GM18858 (cell line): ENCODE measurements around the gene NET1.
"Not testable (repeated sequence)": the region's sequence is repeated elsewhere in the genome, so short reads cannot be mapped to it uniquely, and the experiment has no call there.

Source experiments
- ATAC-seq: cut with Tn5 transposase; IDR thresholded peaks from one replicate; pipeline ENCODE4 v1.9.1; 2021; ENCODE audit not compliant: unreplicated experiment

Gene NET1

DNA sequence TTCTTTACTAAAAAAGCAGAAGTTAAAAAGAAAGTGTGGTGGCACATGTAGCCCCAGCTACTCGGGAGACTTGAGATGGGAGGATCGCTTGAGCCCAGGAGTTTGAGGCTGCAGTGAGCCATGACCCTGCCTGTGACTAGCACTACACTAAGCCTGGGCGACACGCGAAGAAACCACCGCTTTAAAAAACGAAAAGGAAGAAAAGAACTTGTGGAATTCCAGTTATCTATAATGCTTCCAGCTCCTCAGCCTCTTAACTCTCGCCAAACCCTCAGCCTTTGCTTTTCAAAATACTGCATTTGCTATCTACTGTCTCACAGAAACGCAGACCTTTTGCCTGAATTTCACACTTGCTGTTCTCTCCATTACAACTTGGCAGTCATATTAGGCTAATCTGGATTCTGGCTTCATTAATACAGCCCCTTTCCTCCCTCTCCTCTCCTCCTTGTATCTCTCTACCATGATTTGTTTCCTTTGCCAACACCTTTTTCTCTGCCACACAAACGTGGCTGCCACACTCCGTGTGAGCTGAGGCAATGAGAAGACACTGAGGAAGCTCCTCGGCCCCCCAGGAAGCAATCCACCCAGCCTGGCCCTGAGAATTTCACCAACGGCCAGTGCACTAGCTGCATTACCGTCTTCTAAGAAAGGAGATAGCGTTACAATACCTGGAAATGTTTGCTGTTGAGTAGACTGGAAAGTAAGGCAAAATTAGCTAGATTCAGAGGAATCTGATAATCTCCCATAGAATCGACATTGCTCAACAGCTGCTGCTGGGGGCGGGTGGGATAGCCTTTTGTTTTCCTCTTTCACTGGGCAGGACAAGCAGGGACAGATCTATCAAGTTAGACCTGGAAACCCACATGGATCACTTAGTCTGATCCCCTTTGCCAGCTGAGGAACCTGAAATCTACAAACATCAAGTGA, 49.8 kb downstream of the NET1 start:
- no peak for ATAC-seq

DNA sequence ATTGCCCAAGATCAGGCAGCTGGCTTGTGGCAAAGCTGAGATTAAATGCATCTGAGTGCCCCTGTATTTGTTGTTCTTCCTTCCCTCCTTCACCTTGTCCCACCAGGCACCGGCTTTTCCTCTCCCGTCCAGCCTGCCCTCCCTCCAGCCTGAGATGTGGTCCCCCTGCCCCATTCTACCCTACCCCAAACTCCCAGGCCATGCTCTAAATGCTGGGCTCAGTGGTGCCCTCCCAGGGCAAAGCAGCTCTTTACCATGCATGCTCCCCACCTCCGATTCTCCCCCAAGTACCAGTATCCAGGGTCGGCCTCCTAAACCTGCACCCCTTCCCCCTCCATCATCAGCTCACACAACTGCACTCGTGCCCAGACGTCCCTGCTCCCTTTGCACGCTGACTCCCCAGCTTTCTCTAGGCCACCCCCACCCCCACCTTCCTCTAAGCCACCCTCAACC, 50.5 kb downstream of the NET1 start:
- ATAC-seq: no peak

DNA sequence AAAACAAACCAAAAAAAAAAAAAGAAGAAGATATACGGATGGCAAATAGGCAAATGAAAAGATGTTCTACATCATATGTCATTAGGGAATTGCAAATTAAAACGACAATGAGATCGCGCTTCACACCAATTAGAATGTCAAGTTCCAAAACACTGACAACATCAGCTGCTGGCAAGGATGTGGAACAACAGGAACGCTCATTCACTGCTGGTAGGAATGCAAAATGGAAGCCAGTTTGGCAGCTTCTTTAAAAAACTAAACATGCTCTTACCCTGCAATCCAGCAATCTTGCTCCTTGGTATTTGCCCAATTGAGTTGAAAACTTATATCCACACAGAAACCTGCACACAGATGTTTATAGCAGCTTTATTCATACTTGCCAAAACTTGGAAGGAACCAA, 52.2 kb downstream of the NET1 start:
- no peak for ATAC-seq

DNA sequence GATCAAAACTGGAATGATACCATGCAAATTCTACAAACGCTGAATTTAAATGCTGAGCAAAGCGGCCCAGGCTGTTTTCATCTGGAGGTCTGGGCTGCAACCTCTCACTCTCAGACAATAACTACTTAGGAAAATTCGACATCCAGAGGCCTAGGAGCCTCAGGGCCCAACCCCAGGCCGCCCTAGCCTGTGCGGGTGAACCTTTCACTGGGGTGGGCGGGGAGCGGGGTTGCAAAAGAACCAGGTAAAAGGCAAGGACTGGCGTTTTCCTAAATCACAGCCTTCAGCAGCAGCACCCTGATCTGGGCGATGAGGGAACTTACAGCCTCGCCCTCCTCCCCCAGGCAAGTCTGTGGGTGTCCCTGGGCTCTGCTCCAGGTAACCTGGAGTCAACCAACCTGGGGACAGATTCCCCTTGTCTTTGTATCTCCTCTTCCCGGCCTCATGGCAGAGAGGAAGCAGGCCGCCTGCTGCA, 53.7 kb downstream of the NET1 start:
- no peak for ATAC-seq

DNA sequence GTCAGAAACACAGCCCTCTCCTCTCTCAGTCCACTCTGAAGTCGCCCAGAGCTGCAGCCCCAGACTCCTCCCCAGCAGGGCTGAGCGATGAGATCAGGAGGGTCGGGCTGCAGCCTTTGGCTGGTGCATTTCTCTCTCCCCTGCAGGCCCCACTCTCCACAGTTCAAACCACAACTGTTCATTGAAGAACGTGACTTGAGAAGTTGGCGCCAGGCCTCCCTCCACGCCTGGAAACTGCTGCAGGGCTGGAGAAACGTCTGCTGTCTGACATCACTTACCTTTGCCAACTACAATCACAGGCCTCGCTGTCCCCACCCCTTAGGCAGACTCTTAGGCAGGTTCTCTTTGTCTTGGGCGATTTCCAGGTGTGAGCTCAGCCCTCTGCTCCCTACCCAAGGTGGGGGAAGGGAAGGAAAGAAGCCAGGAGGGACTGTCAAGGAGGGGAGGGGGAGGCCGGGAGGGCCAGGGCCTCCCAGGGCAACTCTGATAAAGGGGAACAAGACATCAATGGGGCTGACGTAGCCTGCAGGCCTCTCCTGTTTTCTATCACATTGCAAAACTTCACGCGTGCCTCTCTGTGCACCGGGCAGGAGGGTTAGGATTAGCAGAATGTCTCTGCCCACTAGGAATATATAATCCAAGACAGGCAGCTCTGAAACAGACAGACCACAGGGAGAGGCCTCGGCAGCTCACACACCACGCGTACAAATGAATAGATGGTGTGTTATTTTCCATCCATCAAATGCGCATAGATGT, 54.3 kb downstream of the NET1 start:
- no peak for ATAC-seq

DNA sequence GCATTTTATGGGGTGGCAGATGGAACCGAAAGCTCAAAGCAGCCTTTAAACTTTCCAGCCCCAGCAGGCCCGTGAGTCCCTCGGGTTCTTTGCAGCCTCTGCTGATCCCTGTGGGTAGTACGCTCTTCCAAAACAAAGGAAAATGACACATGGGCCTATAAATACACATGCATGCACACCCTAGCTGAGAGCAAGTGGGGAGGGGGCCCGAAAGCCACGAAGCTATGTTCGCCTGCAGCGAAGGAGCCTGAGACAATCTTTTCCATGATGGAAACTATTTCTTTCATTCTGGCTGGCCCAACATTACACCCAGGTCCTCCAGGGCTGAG, 54.8 kb downstream of the NET1 start:
- no peak for ATAC-seq

DNA sequence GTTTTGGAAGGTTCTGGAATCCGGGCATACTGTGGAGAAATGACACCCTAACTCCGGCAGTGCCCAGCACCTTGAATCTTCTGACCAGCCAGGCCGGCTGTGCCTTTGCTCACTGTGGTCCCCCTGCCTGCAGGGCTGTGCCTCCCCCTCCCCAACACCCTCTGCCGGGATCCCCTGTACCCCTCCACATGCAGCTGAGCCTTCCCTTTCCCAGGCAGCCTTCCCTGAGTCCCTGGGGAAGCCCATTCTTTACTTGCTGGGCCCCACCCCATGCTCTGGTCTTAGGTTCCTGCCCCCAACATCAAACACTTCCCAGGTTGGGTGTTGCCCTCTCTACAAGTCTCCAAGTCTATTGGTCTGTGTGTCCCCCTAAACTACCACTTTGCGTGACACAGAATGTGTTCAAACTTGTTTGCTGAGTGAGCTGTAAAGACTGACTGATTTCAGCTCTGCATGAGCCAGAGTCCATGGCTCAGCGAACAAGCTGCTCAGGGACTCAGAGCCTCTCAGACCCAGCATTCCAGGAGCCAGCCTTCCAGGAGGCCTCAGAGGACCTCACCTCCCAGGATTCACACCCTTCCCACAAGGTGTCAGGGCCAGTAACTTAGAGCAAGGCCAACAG, 55.4 kb downstream of the NET1 start:
- no peak for ATAC-seq

DNA sequence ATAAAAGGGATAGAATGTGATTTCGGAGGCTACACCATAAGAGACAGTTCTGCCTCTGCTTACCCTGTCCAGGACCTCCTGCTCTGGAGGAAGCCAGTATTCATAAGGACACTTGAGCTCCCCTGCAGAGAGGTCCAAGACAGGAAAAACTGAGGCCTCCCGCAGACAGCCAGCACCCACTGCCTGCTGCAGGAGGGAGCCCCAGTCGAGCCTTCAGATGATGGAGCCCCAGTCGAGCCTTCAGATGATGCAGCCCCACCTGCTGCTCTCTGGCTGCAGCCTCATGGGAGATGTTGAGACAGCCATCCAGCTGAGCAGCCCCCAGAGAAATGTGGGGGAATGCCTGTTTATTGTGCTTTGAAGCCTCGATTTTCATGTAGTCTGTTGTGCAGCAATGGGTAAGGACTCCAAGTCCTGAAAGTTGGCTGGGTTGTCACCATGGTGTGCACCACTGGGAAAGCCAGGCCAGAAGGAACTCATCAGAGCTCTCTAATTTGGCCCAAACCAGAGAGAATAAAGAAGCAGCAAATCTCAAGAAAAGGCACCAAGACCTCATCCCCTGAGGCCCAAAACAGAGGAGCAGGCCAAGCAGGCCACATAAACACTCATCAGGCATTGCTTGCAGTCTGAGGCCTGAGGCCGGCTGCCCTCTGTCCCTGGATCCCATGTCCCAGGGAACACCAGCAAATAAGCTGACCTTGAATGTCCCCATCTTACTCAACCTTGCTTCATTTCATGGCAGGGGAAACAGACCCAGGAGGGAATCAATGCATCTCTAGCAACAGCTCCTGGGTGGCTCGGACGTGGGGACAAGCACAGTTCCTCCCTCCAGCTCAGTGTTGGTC, 56.1 kb downstream of the NET1 start:
- no peak for ATAC-seq

DNA sequence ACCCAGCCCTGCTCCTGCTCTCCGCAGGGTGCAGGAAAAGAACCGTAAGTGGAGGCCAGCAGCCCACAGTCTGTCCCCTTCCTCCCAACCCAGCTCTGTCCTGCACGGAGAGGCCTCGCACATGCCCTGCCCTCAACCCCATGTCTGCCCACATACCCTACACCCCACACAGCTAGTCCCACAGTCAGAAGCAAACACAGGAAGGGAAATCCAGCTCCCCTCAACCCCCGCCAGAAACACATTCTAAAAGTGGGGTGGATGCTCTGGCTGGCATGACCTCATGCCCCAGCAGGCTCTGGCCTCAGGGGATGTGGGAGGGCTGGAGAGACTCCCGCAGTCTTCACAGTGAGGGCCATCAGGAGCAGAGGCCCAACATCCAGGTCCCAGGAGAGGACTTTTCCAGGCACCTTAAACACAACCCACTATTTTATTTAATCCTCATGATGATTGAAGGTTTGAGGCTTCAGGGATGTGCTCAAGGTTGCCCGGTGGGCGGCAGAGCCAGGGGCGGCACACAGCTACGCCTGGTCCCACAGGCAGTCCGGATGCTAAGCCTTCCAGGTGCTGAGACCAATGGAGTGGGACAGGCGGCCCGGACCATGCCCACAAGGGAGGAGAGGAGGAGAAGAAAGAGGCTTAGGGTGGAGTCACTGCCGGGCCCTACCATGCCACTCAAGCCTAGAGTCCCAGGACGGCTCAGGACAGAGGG, 57.1 kb downstream of the NET1 start:
- no peak for ATAC-seq

DNA sequence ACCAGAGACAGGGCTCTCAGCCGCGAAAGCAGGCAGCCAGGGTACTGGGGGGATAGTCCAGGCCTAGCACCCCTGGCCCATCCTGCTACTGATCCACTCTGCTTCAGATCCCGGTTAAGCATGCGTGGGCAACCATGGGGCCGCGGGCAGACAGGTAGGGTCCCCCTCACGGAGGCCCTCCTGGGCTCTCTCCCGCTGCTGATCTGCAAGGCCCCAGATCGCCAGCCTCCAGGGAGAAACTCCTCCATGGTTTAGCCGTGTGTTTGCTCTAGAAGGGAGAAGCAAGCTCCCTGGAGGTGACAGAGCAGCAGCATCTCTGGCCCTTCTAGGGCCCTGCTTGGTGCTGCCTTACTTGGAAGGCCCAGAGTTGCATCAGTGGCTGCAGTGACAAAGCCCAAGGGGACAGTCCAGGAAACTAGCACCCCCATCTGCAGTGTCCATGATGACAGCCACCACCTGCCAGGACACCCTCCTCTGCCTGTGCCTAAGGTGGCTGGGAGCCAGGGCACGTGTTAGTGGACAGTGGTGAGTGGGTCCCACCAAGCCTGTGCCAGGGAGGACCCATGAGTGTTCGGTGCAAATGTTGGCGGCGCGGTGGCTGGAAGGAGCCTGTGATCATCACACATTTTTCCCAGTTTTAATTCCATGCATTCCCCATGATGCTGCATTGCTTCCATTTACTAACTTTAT, 57.9 kb downstream of the NET1 start:
- no peak for ATAC-seq

DNA sequence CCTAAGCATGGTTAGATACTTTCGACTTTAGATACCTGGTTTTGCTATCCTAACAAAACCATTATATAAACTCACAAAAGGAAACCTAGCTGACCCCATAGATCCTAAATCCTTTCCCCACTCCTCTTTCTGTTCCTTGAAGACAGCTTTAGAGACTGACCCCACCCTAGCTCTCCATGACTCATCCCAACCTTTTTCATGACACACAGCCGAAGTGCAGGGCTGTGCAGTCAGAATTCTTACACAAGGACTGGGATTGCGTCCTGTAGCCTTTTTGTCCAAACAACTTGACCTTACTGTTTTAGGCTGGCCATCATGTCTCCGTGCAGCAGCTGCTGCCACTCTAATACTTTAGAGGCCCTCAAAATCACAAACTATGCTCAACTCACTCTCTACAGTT, 62.3 kb downstream of the NET1 start:
- ATAC-seq: not testable (repeated sequence)

DNA sequence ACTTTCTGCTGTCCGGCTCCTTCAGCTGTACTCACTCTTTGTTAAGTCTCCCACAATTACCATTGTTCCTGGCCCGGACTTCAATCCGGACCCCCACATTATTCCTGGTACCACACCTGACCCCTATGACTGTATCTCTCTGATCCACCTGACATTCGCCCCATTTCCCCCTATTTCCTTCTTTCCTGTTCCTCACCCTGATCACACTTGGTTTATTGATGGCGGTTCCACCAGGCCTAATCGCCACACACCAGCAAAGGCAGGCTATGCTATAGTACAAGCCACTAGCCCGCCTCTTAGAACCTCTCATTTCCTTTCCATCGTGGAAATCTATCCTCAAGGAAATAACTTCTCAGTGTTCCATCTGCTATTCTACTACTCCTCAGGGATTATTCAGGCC, 62.7 kb downstream of the NET1 start:
- ATAC-seq: not testable (repeated sequence)

DNA sequence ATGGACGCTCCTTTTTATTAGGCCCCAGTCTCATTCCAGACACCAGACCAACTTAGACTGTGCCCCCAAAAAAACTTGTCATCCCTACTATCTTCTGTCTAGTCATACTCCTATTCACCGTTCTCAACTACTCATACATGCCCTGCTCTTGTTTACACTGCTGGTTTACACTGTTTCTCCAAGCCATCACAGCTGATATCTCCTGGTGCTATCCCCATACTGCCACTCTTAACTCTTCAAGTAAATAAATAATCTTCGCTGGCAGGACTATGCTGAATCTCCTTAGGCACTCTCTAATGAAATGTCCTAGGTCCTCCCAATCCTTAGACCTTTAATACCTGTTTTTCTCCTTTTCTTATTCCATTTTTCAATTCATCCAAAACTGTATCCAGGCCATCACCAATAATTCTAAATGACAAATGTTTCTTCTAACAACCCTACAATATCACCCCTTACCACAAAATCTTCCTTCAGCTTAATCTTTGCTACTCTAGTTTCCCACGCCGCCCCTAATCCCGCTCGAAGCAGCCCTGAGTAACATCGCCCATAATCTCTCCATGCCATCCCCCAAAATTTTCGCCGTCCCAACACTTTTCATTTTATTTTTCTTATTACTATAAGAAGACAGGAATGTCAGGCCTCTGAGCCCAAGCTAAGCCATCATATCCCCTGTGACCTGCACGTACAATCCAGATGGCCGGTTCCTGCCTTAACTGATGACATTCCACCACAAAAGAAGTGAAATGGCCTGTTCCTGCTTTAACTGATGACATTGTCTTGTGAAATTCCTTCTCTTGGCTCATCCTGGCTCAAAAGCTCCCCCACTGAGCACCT, 63.8 kb downstream of the NET1 start:
- ATAC-seq: not testable (repeated sequence)

DNA sequence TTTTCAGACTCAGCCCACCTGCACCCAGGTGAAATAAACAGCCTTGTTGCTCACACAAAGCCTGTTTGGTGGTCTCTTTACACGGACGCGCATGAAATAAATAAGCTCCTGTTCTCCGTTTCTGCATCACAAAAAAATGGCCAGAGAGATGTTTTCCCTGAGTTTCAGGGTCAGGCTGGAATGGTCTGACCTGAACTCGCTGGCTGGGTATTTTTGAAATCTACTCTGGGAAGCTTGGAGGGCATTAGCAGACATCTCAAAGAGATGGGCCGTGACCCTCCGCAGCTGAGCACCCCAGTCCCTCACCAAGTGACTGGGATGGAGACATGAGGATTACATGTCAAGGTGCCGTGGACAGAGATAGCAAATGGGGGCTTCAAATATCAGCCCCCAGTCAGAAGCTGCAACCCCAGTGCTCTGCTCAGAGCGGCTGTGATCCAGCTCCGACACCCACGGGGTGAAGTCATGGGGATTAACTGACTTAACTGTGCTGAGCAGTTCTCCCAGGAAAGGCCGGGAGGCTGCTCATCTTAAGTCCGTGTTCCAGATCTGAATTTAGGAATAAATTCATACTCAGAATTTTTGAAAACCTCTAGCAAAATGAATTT, 64.7 kb downstream of the NET1 start:
- no peak for ATAC-seq

DNA sequence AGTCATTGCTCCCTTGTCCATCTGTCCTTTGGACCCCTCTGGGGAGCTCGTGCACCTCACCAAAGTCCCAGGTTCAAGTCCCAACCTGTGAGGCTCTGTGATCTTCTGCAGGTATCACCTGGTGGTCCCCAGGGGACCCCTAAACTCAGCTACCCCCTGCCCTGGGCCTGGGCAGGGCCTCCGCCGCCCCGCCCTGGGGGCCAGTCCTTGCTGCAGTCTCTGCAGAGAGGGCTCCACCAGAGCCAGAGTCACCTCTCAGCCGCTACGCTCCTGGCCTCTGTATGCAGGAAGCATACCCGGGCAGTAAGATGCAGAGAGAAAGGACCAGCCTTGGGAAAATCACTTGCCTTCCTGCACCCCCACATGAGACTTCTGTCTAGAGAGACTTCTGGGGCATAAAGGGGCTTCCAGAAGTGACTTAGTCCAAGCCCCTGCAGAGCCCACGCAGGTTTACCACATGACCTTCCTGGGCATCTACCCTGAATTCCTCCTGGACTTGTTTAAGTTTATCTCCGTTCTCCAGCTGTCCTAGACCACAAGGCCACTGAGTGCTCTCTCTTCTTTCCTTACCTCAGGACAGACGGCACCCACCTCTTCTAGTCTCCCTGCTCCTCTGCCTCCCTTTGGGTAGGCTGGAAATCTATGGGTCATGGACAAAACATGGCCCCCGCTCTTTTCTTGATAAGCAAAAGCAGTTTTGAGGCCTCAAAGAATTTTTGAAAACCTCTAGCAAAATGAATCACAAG, 65.8 kb downstream of the NET1 start:
- ATAC-seq: no peak

DNA sequence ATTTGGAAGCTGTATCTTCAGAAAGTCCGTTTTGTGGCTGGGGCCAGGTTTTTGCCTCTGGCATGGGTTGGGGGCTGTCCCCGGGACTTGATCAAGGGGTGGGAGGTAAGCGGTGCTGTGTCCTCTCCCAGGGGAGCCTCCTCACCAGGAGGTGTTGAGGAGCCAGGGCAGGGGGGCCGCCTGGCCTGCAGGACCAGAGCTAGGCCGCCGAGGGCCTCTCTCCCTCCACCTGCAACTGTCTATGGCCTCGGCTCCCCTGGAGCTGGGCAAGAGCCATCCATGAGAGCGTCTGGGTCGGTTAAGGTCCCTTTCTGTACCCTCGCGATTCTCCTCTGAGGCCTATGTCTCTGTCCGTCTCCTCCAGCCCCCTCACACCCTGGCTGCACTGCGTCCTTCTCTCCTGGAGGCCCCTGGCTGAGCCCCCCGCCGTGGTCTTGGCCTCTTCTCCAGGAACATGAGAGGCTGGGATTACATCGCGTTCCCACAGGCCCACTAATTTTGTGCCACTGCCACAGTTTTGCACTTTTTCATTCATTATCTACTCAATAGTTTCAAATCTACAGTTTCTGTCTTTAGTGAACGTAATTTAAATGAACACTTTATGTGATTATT, 66.4 kb downstream of the NET1 start:
- no peak for ATAC-seq

DNA sequence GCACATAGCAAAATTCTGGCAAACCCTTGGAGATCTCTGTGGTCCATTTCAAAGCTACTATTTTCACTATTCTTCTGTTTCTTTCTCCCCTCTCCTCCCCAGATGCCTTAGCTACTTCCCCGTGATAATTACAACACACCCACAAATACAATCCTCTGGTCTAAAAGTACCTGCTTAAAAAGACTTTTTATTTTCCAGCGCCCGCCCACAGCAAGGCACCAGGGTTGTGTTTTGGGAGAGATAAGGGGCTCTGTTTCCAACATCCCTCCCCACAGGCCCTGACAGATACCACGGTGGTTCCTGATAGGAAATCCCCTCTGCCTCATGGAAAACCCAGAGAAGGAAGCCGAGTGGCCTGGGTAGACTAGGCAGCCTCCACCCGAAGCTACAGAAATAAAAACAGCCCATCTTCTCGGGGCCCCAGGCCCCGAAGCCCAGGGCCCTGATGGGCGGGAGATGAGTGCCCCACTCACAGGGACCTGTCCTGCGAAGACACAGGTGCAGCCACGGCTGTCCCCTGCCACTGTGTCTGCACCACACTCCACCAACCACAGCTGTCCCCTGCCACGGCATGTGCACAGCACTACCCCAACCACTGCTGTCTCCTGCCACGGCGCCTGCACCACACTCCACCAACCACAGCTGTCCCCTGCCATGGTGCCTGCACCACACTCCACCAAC, 67.3 kb downstream of the NET1 start:
- no peak for ATAC-seq
